ENCODE data around the gene TMUB1.

TMUB1 gene

DNA sequence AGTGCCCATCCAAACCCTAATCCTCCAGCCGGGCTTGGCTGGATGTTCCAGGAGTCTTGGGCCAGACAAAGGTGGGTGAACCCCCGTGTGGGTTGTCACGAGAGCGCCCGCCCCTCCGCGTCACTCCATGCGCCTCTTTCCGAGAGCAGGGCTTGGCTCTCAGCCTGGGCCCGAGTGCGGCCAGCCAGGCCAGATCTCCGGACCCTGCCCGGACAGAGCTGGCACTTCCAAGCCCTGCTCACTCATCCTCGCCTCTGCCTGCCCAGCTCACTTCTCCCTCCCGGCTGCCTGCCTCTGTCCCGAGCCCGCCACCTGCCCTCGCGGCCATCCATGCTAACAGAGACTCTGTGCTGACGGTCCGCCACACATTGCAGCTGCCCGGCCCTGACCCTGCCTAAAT, 37.6 kb upstream of the TMUB1 start:
- peak; percentile 38 for DNase-seq

- DNase-seq: no peak
Observed at GRCh38 chr7:151119902-151120301, 36.6 kb upstream of the TMUB1 start.

DNA sequence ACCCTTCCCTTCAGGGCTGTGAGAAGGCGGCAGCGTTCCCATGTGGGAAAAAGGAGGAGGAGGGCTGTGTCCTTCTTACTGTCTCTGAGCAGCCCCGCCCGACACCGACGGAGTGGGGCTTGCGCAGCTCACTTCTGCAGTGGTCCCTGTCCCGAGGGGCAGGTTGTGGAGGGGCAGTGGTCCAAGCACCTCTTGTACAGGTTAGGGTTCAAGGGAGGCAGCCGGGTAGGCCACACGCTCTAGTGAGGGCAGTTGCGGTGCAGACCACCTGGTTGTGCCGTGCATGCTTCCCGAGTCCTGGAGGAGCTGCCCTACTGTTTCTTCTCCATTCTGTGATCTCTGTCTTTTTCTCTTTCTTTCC, 35.7 kb upstream of the TMUB1 start:
- no peak for DNase-seq

- no peak for DNase-seq
Observed at GRCh38 chr7:151118108-151119054, 35.1 kb upstream of the TMUB1 start.

GRCh38 chr7:151117565-151117964, 34.3 kb upstream of the TMUB1 start:
- no peak for DNase-seq

DNA sequence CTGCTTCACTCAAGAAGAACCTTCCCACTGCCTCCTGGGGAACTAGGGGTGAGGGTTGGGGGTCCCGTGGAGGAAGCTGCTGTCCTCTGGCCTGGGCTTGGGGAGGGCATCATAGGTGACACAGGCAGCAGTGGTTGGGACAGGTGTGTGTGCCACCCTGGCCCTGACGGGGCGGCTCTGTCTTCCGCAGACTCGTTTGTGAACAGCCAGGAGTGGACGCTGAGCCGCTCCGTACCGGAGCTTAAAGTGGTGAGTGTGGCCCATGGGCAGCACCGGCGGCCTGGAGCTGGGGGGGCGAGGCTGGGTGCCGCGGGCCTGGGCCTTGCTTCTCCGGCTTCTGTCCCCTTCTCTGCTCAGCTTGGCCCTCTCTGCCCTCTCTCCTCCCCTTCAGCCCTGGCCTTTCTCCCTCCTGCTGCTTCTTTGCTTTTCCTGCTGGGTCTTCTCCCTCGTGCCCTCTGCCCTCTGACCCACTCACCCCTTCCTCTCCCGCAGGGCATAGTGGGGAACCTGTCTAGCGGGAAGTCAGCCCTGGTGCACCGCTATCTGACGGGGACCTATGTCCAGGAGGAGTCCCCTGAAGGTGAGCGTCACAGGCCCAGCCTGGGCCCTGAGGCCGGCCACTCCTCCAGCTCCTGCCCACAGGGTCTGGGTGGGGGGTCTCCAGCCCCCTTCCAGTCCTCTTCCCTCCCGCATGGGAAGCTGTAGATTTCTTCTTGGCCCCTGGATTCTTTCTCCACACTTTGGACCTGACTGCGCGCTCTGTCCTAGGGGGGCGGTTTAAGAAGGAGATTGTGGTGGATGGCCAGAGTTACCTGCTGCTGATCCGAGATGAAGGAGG, 33.5 kb upstream of the TMUB1 start:
- DNase-seq: no peak

DNA sequence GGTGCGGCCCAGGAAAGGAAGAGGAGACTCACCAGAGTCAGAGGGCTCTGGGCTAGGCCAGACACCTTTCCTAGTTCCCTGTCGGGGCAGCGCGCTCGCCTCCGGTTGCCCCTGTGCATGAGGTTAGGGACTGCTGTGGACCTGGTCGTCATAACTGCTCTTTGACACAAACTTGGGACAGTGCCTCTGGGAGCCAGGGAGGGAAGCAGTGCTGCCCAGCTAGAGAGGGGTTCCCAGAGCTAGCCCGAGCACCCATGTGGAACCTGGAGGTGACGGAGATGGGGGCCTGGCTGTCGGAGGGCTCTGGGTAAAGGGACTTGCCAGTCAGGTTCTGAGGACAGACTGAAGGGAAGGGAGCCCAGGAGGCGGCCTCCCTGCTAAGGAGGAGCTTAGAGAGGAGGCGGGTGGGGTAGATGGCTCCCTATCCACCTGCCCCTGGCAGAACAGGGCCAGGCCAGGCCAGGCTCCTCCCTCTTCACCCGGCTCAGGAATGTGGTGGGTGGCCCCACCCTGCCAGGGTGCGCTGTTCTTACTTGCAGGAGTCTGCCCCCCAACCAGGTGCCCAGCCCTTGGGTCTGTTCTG, 32.6 kb upstream of the TMUB1 start:
- DNase-seq: peak; percentile 38

- no peak for DNase-seq
Observed at GRCh38 chr7:151115121-151115835, 32.0 kb upstream of the TMUB1 start.

- no peak for DNase-seq
Observed at GRCh38 chr7:151114151-151115090, 31.1 kb upstream of the TMUB1 start.

GRCh38 chr7:151113344-151114150, 30.3 kb upstream of the TMUB1 start:
- DNase-seq: no peak

- peak; percentile 87 for DNase-seq
Observed at GRCh38 chr7:151110941-151111645, 27.8 kb upstream of the TMUB1 start.

DNA sequence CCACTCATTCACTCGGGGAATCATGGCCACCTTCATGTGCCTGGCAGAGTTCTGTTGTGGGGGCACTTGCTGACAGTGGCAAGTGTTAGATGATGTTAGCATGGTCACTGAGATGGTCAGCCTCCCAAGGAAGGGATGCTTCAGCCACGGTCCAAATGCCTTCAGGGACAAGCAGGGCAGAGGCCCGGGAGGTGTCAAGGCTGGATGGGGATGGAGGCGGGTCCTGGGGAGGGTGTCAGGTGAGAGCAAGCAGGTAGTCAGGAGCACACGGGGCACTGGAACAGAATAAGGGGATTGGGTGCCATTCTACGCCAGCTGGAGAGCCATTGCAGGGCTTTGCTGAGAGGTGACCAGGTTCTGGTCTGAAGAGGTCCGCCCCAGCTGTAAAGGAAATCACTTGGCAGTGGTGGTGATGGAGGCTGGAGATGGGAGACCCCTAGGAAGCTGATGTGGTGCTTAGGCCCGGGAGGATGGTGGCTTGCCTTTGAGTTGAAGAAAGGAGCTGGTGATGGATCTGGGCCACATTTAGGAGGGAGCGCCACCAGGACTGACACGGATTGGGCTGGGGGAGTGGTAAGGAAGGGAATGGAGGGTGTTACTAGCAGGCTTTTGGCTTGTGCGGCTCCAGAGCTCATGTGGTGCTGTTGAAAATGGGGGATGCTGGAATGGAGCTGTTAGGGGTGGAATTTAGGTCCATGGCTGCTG, 27.1 kb upstream of the TMUB1 start:
- DNase-seq: no peak

DNA sequence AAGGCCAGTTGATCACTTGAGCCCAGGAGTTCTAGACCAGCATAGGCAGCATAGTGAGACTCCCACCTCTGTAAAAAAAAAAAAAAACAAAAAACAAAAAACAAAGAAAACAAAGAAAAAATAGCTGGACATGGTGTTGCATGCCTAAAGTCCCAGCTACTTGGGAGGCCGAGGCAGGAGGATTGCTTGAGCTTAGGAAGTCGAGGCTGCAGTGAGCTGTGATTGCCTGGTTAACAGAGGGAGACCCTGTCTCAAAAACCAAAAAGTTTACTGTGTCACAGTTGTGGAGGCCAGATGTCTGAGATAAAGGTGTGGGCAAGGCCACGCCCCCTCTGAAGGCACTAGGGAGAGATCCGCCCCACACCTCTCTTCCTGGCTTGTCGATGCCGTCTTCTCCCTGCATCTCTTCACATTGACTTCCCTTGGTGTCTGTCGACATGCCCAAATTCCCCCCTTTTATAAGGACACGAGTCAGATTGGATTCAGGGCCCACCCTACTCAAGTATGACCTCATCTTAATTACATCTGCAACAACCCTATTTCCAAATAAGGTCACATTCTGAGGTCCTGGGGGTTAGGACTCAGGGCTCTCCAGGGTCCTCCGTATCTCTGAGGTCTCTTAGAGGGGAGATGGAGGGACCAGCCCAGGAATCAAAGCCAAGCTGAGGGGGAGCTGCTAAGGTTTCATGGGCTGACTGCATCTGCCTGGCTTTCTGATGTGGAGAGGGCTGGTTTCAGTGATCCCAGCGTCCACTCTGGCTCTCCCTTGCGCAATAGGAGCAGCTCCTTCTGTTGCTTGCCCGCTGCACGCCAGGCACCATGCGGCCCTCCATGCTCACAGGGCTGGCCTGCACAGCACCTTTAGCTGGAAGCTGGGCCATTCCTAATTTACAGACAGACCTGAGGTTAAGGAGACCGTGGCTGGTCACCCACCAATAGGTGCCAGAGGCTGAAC, 26.1 kb upstream of the TMUB1 start:
- DNase-seq: no peak

GRCh38 chr7:151107882-151108281, 24.6 kb upstream of the TMUB1 start:
- no peak for DNase-seq

- DNase-seq: no peak
Observed at GRCh38 chr7:151104411-151105235, 21.3 kb upstream of the TMUB1 start.

- DNase-seq: no peak
Observed at GRCh38 chr7:151103973-151104372, 20.7 kb upstream of the TMUB1 start.

GRCh38 chr7:151102991-151103390, 19.7 kb upstream of the TMUB1 start:
- no peak for DNase-seq
